ELF-1 (cell line): ENCODE results near the gene PPARD.
"Not testable (repeated sequence)": the region's sequence is repeated elsewhere in the genome, so short reads cannot be mapped to it uniquely, and the experiment has no call there.

ENCODE experiments used
- DNase-seq: peaks from one replicate; pipeline ENCODE4 v3.0.0-alpha.2; 2016; ENCODE audit warnings: low read depth, low spot score

The PPARD gene

GRCh38 chr6:35378261-35378660 lies 35.9 kb downstream of the PPARD start:
- no peak for DNase-seq

- DNase-seq = no peak
Observed at GRCh38 chr6:35381132-35381531, 38.8 kb downstream of the PPARD start.

DNA sequence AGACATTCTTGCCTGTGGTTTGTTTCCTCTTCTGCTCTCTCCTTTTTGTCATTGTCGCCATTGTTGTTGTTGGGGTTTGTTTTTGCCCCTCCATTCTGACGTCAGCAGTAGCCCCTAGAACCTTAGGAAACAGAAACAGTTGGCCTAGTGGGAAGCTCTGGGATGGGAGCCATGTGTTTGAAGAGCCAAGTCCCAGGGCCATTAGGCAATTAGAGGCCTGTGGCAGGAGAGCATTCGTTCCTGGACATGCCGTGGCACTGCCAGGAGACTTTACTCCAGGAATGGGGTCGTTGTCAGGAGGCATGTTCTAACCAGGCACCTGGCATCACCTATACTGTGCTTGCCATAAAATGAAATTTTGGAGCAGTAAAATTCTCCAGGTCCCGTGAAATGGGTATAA lies 39.7 kb downstream of the PPARD start:
- no peak for DNase-seq

DNA sequence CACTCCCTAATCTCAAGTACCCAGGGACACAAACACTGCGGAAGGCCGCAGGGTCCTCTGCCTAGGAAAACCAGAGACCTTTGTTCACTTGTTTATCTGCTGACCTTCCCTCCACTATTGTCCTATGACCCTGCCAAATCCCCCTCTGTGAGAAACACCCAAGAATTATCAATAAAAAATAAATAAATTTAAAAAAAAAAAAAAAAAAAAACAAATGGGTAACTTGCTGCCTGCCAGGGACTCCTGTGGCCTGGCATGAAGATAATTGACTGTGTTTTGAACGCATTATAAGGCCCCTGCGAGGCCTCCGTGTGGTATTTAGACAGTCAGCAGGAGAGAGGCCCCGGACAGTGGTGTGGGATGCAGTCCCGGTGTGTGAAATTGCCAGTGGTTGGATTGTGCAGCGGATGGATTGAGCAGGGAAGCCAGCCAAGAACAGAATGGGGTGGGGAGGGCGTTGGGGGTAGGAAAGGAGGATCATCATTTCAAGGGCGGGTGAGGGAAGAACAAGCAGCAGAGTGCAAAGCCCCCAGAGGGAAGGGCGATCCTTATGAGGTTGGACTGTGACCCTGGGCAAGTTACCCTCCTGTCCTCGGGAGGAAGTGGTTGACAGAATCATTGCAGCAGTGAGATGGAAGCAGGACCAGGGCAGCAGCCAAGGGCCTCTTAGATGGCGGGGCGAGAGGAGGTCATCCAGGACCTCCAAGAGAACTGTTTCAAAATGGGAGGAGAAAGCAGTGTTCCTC lies 43.3 kb downstream of the PPARD start:
- DNase-seq = no peak

- DNase-seq = peak; percentile 44
Observed at GRCh38 chr6:35386989-35387388, 44.6 kb downstream of the PPARD start.

GRCh38 chr6:35388030-35388429 lies 45.7 kb downstream of the PPARD start:
- DNase-seq = no peak

GRCh38 chr6:35388772-35389352 lies 46.5 kb downstream of the PPARD start:
- DNase-seq = no peak

- DNase-seq = not testable (repeated sequence)
Observed at GRCh38 chr6:35389386-35389785, 47.0 kb downstream of the PPARD start.

GRCh38 chr6:35391240-35391968 lies 49.0 kb downstream of the PPARD start:
- no peak for DNase-seq

DNA sequence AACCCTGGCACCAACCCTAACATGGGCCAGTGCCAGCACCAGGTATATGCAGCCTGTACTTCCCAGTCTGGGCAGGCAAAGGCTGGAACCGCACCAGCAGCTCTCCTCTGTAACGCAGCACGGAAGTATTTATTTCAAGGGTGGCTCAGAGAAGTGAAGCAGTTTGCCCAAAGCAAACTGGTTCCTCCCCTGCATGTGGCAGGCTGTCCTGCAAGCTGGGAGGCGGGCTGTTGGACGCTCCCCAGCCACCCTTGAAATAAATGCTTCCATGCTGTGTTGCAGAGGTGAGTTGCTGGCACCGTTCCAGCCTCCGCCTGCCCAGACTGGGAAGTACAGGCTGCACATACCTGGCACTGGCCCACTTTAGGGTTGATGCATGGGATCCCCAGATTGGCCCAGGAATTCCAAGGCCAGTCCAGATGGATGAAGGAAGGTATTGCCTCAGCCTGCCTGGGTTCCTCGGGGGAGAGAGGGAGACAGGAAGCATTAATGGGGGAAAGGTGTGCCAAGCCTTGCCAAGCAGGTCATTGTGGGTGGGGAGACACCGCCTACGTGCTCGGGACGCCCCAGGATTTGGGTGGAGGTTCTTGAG lies 49.8 kb downstream of the PPARD start:
- no peak for DNase-seq

DNA sequence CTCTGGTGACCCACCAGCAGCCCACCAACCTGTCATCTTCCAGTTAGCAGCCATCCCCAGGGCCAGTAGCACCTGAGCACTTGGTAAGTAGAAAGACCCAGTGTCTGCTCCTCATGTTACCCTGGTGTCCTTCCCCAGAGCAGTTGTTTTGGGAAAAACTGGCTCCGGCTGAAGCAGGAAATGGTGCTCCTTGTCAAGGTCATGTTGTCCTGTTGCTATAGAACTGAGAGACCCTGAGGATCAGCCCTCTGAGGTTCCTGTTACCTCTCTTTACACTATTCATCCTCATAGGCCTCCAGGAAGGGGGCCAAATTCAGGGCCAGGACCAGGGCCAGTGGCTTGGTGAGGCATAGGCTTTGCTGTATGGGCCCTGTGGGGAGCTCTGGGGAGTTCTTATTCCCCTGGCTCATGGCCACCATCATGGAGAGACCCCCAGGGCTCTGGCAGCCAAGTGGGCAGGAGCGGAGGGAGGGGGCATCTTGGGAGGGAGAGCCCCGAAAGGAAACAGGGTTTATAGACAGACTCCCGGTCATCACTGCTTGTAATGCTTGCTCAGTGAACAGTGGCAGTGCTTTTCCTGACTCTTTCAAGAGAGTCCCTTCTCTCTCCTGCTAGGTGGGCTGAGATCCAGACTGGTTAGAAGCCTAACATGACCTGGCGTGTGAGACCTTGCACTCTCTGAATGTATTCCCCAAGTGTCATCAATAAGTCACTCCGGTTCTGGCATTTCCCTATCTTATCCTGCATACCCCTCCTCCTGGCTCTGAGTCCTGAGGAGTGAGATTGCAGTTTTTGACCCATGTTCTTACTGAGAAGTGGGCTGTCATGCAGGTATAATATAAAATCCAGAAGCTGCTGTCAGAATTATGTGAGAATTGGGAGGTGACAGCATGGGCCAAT lies 50.7 kb downstream of the PPARD start:
- no peak for DNase-seq

DNA sequence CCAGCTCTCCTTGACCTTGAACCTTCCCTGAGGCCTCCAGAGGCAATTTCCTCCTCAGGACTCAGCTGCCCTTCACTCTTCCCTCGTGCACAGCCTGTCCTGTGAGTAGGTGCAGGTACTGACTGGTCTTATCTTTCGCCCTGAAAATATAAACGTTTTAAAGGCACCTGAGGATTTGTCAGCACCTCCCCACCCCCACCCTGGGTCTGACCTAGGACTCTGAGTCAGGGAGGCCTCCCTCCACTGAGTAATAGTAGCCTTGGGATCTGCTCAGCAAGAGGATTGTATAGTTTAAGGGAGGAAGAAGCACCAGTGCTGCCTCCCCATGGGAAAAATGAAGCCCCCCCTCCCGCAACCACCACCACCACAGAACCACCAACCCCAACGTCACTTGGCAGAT lies 54.6 kb downstream of the PPARD start:
- no peak for DNase-seq

GRCh38 chr6:35397806-35398418 lies 55.6 kb downstream of the PPARD start:
- DNase-seq = no peak

DNA sequence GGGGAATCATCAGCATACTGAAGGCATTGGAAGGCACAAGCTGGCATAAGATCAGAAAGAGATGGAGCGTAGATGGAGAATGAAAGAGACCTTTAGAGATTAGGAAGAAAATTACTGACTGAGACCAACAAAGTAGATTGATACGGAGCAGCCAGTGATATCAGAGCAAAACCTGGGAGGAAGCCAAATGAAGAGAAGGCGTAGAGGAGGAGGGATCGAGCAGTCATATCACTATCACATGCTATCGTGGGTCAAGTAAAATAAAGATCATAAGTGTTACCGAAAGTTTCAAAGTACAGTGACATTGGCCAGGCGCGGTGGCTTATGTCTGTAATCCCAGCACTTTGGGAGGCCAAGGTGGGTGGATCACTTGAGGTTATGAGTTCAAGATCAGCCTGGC lies 56.2 kb downstream of the PPARD start:
- DNase-seq = no peak

DNA sequence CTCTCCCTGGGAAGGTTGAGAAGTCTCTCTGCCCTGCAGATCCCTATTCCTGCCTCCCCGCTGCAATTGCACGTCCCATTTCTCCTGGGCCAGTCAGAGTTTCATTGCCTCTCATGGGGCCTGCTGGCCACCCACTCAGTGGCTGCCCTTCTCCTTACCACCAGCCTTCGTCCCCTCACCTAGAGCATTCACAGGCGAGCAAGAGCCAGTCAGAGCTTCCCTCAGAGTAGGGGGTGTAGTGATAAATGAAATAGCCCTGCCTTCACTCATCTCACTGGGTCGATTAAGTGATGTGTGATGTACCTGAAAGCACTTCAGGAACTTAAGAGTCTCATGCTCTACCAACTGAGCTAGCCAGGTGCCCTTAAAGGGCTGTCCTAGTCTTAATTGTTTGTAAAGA lies 57.8 kb downstream of the PPARD start:
- DNase-seq = no peak

DNA sequence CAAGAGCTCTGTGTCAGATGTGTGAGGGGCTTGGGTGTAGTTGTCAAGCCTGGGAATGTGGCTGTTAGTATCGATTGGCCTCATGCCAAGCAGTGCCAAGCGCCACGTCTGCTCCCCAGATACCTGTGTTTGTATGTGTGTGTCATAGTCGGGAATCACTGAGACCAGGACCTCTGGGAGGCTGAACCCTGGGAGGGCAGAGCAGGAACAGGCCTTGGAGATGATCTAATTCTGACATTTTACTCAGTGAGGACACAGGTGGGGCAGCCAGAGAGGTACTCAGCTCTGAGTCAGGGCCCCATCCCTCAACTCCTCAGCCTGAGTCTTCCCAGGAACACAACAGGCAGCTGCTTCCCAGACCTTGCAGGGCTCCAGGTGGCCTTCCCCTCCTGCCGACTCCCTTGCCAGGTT lies 58.5 kb downstream of the PPARD start:
- no peak for DNase-seq

GRCh38 chr6:35401514-35401913 lies 59.2 kb downstream of the PPARD start:
- DNase-seq = no peak

DNA sequence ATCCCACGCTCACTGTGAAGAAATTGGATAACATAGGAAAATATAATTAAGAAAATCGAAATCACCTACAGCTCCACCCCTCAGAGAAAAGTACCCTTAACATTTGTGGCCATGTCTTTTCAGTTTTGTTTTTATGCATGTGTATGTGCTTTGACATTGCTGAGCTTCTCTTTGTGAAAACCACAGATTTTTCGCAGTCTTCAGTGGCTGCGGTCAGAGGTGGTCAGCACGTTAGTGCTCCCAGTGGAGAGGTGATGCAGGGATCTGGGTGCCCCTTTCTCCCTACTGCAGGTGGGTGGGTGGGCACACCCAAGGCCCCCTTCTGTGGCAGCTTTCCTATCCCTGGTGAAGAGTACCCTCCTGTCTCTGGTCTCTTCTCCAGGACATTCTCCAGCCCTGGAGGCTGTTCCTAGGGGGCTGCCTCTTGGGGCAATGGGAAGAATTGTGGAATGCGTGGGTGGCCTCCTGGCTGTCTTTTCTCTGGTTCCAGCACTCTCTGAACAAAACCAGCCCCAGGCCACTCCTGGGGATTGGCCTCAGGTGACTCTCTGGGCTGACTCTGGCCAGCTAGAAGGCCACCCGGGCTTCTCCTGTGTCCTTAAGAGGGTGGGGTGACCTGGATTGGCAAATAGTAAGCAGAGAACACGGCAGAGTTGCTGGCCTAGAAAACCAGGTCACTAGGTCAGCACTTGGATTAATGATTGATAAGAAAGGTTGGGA lies 59.9 kb downstream of the PPARD start:
- peak; percentile 49 for DNase-seq

DNA sequence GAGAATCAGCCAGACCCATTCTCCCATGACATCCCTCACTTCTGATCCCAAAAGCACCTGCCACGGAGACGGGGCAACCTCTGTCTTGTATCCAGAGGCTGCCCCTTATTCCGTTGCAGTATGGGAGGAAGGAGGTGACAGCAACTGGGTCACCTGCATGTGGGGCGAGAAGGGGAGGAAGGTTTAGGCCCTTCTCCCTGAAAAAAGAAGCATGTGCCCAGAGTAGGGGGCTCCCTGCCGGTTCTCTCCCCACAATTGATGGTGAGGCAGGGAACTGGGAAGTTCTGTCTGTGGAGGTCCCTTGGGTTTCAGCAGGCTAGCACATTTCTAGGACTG lies 60.5 kb downstream of the PPARD start:
- no peak for DNase-seq
